ENCODE data around the gene AKT1. TPM values are rescaled to one million over a fixed set of nuclear protein-coding genes. Genes with fewer than 3 reads are reported as not detected.
"Not testable (repeated sequence)": the region's sequence is repeated elsewhere in the genome, so short reads cannot be mapped to it uniquely, and the experiment has no call there.

Gene AKT1
- total RNA-seq, 4 donors from 2014 or later, result 66.6 to 93.7 (median 71.3) TPM

- H3K4me3 ChIP-seq, result peak within 1 kb of the TSS; percentile 76 to 99 (median 91)
- WGBS, 2 donors, result 1% methylated on average over 26 of the region's 95 CpGs
- intact Hi-C loops (cut with DNase I), result no loop called here
- peaks cover 34 to 64% (median 41%) of the 10 kb centered on the region in 3 donors for H3K4me1 ChIP-seq
- peak within 1 kb of the TSS; percentile 86 to 96 (median 95) for H3K27ac ChIP-seq
- H3K27me3 ChIP-seq, result no peaks in the 10 kb centered on the region
- no peaks in the 10 kb centered on the region for H3K9me3 ChIP-seq
- TF ChIP-seq POLR2A (IDR thresholded peaks at IDR 0.05) (peak in 3 of 4 donors; percentile 62 to 88 (median 87)), CTCF (IDR thresholded peaks at IDR 0.05) (peak in 2 of 6 experiments; percentile 23 to 25)
- peak; percentile 100 for DNase-seq
- H3K36me3 ChIP-seq, result peaks cover 14 to 31% (median 17%) of the 10 kb centered on the region in 3 donors
Observed at GRCh38 chr14:104752735-104753527, 42.6 kb downstream of the AKT1 start, which contains the start of gene SIVA1. SIVA1 (plus strand) TSS chr14:104753147; CDS start chr14:104753202, 55 bp downstream.

GRCh38 chr14:104752423-104752734 lies 43.2 kb downstream of the AKT1 start:
- Histone ChIP-seq H3K4me3 (peak overlapping the region; percentile 76 to 99 (median 91)), H3K36me3 (peaks cover 11 to 25% (median 12%) of the 10 kb centered on the region in 3 donors), H3K4me1 (peaks cover 39 to 69% (median 47%) of the 10 kb centered on the region in 3 donors), H3K9me3 (no peaks in the 10 kb centered on the region), H3K27me3 (no peaks in the 10 kb centered on the region), H3K27ac (peak overlapping the region; percentile 86 to 96 (median 95))
- intact Hi-C loops (cut with DNase I), result no loop called here
- 2 to 7% methylated on average over 10 to 18 of the region's 21 CpGs for WGBS, 2 donors
- DNase-seq, result peak; percentile 100
- TF ChIP-seq POLR2A (IDR thresholded peaks at IDR 0.05) (peak in 3 of 4 donors; percentile 21 to 33 (median 22)), CTCF (IDR thresholded peaks at IDR 0.05) (no peak)

GRCh38 chr14:104751539-104752422 lies 43.8 kb downstream of the AKT1 start:
- peaks cover 44 to 75% (median 52%) of the 10 kb centered on the region in 3 donors for H3K4me1 ChIP-seq

GRCh38 chr14:104750753-104751057 lies 44.8 kb downstream of the AKT1 start:
- whole genome bisulfite sequencing, 2 donors, result 79 to 84% methylated on average over 3 to 5 of the region's 5 CpGs
- H3K4me1 ChIP-seq, result peaks cover 52 to 84% (median 61%) of the 10 kb centered on the region in 3 donors
- H3K27me3 ChIP-seq, result not testable (repeated sequence)

More at GRCh38 chr14:104751539-104752422, 43.8 kb downstream of the AKT1 start:
- Histone ChIP-seq H3K9me3 (no peaks in the 10 kb centered on the region), H3K27ac (peak overlapping the region; percentile 86 to 96 (median 95)), H3K27me3 (no peaks in the 10 kb centered on the region), H3K4me3 (peak overlapping the region; percentile 76 to 99 (median 91)), H3K36me3 (peaks cover 5 to 19% (median 9%) of the 10 kb centered on the region in 3 donors)
- 20 to 30% methylated on average over 4 to 13 of the region's 90 CpGs for WGBS, 2 donors
- no peak for TF ChIP-seq POLR2A (IDR thresholded peaks at IDR 0.05)
- TF ChIP-seq CTCF (IDR thresholded peaks at IDR 0.05), result no peak
- DNase-seq, result no peak
- intact Hi-C loops (cut with DNase I), result no loop called here

GRCh38 chr14:104750056-104750752 lies 45.3 kb downstream of the AKT1 start:
- Histone ChIP-seq H3K27me3 (no peaks in the 10 kb centered on the region), H3K27ac (peak overlapping the region; percentile 12 to 87 (median 84)), H3K36me3 (peaks cover 0 to 4% (median 0%) of the 10 kb centered on the region in 3 donors), H3K4me3 (no peak overlapping the region), H3K9me3 (no peaks in the 10 kb centered on the region), H3K4me1 (peaks cover 52 to 84% (median 64%) of the 10 kb centered on the region in 3 donors)
- no peak for DNase-seq
- 46 to 54% methylated on average over 12 of the region's 12 CpGs for WGBS, 2 donors
- TF ChIP-seq CTCF (IDR thresholded peaks at IDR 0.05) (no peak), POLR2A (IDR thresholded peaks at IDR 0.05) (no peak)
- intact Hi-C loops (cut with DNase I), result no loop called here

More at GRCh38 chr14:104750753-104751057, 44.8 kb downstream of the AKT1 start:
- intact Hi-C loops (cut with DNase I); H3K4me3 ChIP-seq; H3K36me3 ChIP-seq; H3K9me3 ChIP-seq; DNase-seq: not testable (repeated sequence)
- peak overlapping the region in 3 of 4 donors; percentile 12 to 85 (median 43) for H3K27ac ChIP-seq
